Brain microvascular endothelial cell (primary cell): ENCODE measurements around the gene LCP1.

Source experiments
- DNase-seq: peaks from one replicate; pipeline ENCODE4 v3.0.0-alpha.2; 2020
- H3K27ac ChIP-seq: fragments of 250-450 bp; sonication (Bioruptor Pico); 2 replicates; pipeline ENCODE4 v1.5.1; 2020; ENCODE audit warnings: mild to moderate bottlenecking, moderate library complexity
- H3K27me3 ChIP-seq: fragments of 250-450 bp; sonication (Bioruptor Pico); replicated peaks from 2 replicates; pipeline ENCODE4 v1.5.1; 2020; ENCODE audit warnings: mild to moderate bottlenecking
- H3K36me3 ChIP-seq: fragments of 250-450 bp; sonication (Bioruptor Pico); replicated peaks from 2 replicates; pipeline ENCODE4 v1.5.1; 2020; ENCODE audit warnings: mild to moderate bottlenecking
- H3K4me3 ChIP-seq: 2 replicates; pipeline ENCODE4 v1.5.1; 2011; ENCODE audit warnings: low read depth, mild to moderate bottlenecking, control low read depth, low read length, moderate library complexity
- in situ Hi-C: cut with HindIII; loops from 2 replicates; pipeline ENCODE4 v1.10.0; 2017; ENCODE audit warnings: low sequenced_read_pairs, low pct_ligation_motif_present
- TF ChIP-seq, protein P1 (sequence below): IDR thresholded peaks from 2 replicates; pipeline ENCODE4 v1.5.1; 2011; ENCODE audit warnings: low read depth, mild to moderate bottlenecking, moderate library complexity, low read length, control low read depth, inconsistent platforms; ENCODE audit errors: missing control alignments

The LCP1 gene

DNA sequence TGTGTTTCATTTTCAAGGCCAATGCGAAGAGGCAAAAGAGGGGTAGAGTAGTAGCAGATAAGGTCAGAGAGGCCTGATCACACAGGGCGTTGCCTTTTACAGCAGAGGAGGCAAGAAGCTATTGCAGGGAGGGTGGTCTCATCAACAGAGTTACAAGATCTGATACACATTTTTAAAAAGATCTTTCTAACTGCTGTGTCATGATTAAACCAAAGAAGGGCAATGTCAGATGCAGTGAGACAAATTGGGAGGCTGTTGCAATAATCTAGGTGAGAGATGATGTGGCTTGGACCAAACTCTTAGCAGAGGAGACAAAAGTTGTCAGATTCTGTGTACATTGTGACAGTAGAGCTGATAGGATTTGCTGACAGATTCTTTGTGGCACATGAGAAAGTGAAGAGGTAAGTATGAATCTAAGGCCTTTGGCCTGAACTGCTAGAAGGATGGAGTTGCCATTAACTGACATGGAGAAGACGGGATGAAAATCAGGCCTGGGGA, 16.8 kb upstream of the LCP1 start:
- no peak overlapping the region for H3K27ac ChIP-seq
- no peaks in the 10 kb centered on the region for H3K27me3 ChIP-seq
- in situ Hi-C loops, result no loop called here
- H3K4me3 ChIP-seq, result no peak overlapping the region
- no peaks in the 10 kb centered on the region for H3K36me3 ChIP-seq
- TF ChIP-seq, protein P1, sequence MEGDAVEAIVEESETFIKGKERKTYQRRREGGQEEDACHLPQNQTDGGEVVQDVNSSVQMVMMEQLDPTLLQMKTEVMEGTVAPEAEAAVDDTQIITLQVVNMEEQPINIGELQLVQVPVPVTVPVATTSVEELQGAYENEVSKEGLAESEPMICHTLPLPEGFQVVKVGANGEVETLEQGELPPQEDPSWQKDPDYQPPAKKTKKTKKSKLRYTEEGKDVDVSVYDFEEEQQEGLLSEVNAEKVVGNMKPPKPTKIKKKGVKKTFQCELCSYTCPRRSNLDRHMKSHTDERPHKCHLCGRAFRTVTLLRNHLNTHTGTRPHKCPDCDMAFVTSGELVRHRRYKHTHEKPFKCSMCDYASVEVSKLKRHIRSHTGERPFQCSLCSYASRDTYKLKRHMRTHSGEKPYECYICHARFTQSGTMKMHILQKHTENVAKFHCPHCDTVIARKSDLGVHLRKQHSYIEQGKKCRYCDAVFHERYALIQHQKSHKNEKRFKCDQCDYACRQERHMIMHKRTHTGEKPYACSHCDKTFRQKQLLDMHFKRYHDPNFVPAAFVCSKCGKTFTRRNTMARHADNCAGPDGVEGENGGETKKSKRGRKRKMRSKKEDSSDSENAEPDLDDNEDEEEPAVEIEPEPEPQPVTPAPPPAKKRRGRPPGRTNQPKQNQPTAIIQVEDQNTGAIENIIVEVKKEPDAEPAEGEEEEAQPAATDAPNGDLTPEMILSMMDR, result no peak
- no peak for DNase-seq

DNA sequence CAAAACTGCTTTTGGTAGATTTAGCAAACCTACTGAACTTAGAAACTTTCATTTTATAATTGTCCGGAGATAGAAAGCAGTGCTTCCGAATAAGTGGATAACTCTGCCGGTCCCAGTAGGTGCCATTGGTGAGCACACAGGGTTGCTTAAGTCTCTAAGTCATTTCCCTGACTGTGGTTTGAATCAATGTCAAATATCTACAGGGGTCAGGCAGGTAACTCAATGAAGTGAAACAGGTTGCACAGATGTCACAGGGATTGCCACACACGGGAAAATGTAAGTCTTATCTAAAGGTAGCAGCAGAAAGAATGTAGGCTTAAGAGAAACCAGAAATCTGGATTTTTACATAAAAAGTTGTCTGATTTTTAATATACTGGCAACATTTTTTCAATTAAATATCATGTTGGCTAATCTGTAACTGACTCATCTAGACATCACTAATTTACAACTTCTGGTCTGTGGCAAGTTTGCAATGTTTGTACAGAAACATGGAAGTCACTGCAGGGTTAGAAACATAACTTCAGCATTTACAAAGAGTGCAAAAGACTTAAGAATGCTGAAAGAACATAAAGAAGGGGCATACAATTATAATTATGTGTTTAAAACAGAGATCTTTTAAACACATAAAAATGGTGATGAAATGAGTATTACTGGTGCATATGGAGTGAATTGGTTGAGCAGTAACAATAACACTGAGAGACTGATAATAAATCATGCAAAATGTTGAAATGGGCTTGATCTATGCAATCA, 15.5 kb upstream of the LCP1 start:
- Histone ChIP-seq H3K27me3 (no peaks in the 10 kb centered on the region), H3K4me3 (no peak overlapping the region), H3K27ac (no peak overlapping the region), H3K36me3 (no peaks in the 10 kb centered on the region)
- in situ Hi-C loops, result no loop called here
- no peak for DNase-seq
- TF ChIP-seq, protein P1, result no peak

DNA sequence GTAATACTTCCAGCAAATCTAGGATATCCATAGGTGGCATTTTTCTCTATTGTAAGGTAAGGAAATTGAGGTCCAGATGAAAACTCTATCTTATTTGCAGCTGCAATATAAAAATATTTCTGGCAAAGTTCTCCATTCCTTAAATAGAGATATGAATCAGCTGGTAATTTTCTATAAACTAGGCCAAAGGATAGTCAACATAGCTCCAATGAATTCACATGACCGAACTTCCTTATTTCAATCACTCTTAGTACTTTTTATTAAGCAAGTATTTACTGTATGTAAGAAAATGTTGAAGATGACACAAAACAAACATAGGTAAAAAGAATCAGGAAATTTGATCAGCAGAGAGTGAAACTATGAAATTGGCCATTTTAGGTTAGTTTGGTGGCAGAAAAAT, 13.0 kb upstream of the LCP1 start:
- no peak overlapping the region for H3K27ac ChIP-seq
- no peaks in the 10 kb centered on the region for H3K36me3 ChIP-seq
- no peak overlapping the region for H3K4me3 ChIP-seq
- H3K27me3 ChIP-seq, result no peaks in the 10 kb centered on the region
- in situ Hi-C loops, result no loop called here
- DNase-seq, result no peak
- TF ChIP-seq, protein P1, result no peak

DNA sequence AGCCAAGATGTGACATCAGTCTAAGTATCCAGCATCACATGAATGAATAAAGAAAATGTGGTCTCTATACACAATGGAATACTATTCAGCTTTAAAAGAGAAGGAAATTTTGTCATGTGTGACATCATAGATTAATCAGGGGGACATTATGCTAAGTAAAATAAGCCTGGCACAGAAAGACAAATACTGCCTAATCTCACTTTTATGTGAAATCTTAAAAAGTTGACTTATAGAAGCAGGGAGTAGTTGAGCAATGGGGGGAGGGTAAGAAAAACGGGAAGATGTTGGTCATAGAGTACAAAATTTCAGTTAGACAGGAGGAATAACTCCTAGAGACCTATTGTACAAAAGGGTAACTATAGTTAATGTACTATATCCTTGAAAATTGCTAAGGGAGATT, 10.4 kb upstream of the LCP1 start:
- Histone ChIP-seq H3K27ac (no peak overlapping the region), H3K36me3 (no peaks in the 10 kb centered on the region), H3K27me3 (no peaks in the 10 kb centered on the region), H3K4me3 (no peak overlapping the region)
- in situ Hi-C loops, result no loop called here
- no peak for DNase-seq
- TF ChIP-seq, protein P1, result no peak

DNA sequence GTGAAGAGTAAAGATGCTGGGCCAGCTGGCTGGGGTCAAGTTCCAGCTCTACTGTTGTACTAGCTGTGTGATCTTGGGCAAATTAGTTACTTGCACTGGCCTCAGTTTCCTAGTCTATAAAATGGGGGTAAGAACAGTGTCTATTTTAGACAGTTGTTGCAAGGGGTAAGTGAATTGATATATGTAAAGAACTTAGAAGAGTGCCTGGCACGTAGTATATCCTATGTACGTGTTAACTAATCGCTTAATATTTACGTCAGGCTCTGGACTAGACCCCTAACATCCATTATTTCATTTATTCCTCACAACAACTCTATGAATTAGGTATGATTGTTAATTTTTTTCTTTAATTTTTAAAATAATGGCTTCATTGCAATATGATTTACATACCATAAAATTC, 3.7 kb upstream of the LCP1 start:
- in situ Hi-C loops, result no loop called here
- H3K4me3 ChIP-seq, result no peak overlapping the region
- TF ChIP-seq, protein P1, result no peak
- no peaks in the 10 kb centered on the region for H3K36me3 ChIP-seq
- DNase-seq, result no peak
- no peak overlapping the region for H3K27ac ChIP-seq
- no peaks in the 10 kb centered on the region for H3K27me3 ChIP-seq

DNA sequence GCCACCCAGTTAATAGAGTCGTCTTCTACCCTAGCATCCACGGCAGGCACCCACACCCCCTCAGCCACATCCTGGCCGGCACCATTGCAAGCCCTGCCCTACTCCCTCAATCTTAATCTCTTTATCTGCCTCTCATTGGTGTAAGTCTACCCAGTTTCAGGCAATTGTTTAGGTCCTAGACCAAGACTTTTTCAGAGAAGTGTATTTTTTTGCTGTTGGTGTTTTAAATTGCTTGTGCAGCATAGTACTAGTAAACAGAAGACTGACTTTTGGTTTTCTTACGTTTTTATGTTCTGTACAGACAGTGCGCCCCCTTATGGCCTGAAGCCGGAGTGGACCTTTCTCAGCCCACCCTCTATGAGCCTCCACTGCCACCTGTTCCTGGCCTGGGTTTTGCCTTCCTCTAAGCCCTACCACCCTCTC, 2.3 kb upstream of the LCP1 start:
- in situ Hi-C loops, result no loop called here
- no peaks in the 10 kb centered on the region for H3K27me3 ChIP-seq
- H3K36me3 ChIP-seq, result no peaks in the 10 kb centered on the region
- no peak overlapping the region for H3K27ac ChIP-seq
- DNase-seq, result no peak
- TF ChIP-seq, protein P1, result peak; percentile 74
- no peak overlapping the region for H3K4me3 ChIP-seq
